Panc1 (cell line): ENCODE data around the gene P2RX1. TPM values are rescaled to one million over a fixed set of nuclear protein-coding genes. Genes with fewer than 3 reads are reported as not detected.

Experiments
- ATAC-seq: fragments of 200-7000 bp; cut with Tn5 transposase; 2 replicates; pipeline ENCODE4 v1.9.1; 2020; ENCODE audit warnings: mild to moderate bottlenecking, moderate library complexity
- BruUV-seq: library from RNA; stranded (reverse); fragments of 400-500 nt; replicated peaks from 2 replicates; lab custom pipeline; 2021; lab: Mats Ljungman, UMichigan
- CTCF ChIA-PET: fragments of 300-600 bp; sonication (Branson Sonifier 250); formaldehyde crosslinking; loops from one replicate; lab custom pipeline; 2022; ENCODE audit warnings: antibody characterized with exemption; lab: Charles Lee
- POLR2A ChIA-PET: fragments of 300-600 bp; sonication (Branson Sonifier 250); formaldehyde crosslinking; loops from one replicate; lab custom pipeline; 2022; ENCODE audit warnings: antibody characterized with exemption; lab: Charles Lee
- DNase-seq: peaks from one replicate; pipeline ENCODE4 v3.0.0-alpha.2; 2010; ENCODE audit warnings: low read depth, low spot score
- H3K27ac ChIP-seq: 2 replicates; pipeline ENCODE4 v1.5.1; 2011; ENCODE audit warnings: mild to moderate bottlenecking, low read length, inconsistent platforms
- H3K27me3 ChIP-seq: fragments of 200-500 bp; sonication (Bioruptor generic); 2 replicates; pipeline ENCODE4 v1.6.0; 2014; ENCODE audit warnings: low read length, inconsistent platforms; ENCODE audit not compliant: control insufficient read depth, insufficient read depth
- H3K36me3 ChIP-seq: fragments of 200-500 bp; sonication (Bioruptor generic); 2 replicates; pipeline ENCODE4 v1.5.1; 2014; ENCODE audit warnings: inconsistent platforms, mild to moderate bottlenecking, low read length, moderate library complexity; ENCODE audit not compliant: control insufficient read depth, insufficient read depth
- H3K4me1 ChIP-seq: 2 replicates; pipeline ENCODE4 v1.5.1; 2011; ENCODE audit warnings: inconsistent platforms, mild to moderate bottlenecking, low read length, moderate library complexity; ENCODE audit not compliant: control insufficient read depth, insufficient read depth
- H3K4me3 ChIP-seq, 2 experiments: 2 replicates each; pipeline ENCODE4 v1.5.1; 2011 to 2012; ENCODE audit warnings: low read depth in 2 of 2, low read length in 2 of 2, mild to moderate bottlenecking in 2 of 2, inconsistent platforms in 1 of 2, moderate library complexity in 1 of 2
- H3K9me3 ChIP-seq: fragments of 200-500 bp; sonication (Bioruptor generic); 2 replicates; pipeline ENCODE4 v1.5.1; 2014; ENCODE audit warnings: low read depth, mild to moderate bottlenecking, inconsistent platforms, low read length, moderate library complexity; ENCODE audit not compliant: control insufficient read depth, insufficient read depth
- CTCF ChIP-seq: fragments of 450-650 bp; IDR thresholded peaks from 2 replicates; pipeline ENCODE4 v1.5.1; 2017; ENCODE audit warnings: mild to moderate bottlenecking
- POLR2AphosphoS5 ChIP-seq: IDR thresholded peaks from 2 replicates; pipeline ENCODE4 v1.6.1; 2012; ENCODE audit warnings: mild to moderate bottlenecking, low read depth, low read length, moderate library complexity
- REST ChIP-seq, 2 experiments: IDR thresholded peaks; 2 replicates each; pipeline ENCODE4 v1.6.1; 2011 to 2012; ENCODE audit warnings: low read depth in 2 of 2, control low read depth in 1 of 2, low read length in 1 of 2, mild to moderate bottlenecking in 1 of 2, moderate library complexity in 1 of 2; ENCODE audit not compliant: insufficient read depth in 1 of 2
- SIN3A ChIP-seq: IDR thresholded peaks from 2 replicates; pipeline ENCODE4 v1.6.1; 2012; ENCODE audit warnings: low read depth, mild to moderate bottlenecking, low read length, moderate library complexity, borderline replicate concordance; ENCODE audit not compliant: insufficient read depth
- TCF7L2 ChIP-seq: IDR thresholded peaks from 2 replicates; pipeline ENCODE4 v1.6.1; 2011; ENCODE audit warnings: mild to moderate bottlenecking, low read depth, low read length, inconsistent platforms
- in situ Hi-C: cut with HindIII; loops from 2 replicates; pipeline ENCODE4 v1.10.0; 2016; ENCODE audit warnings: low sequenced_read_pairs, low pct_unique_long_range_greater_than_20kb
- intact Hi-C: fragments of 100-400 bp; cut with micrococcal nuclease; formaldehyde crosslinking; loops from one replicate; pipeline ENCODE4 v1.10.0; 2022; ENCODE audit not compliant: unreplicated experiment
- total RNA-seq: library from RNA; stranded (reverse); gene quantifications from one replicate; pipeline ENCODE4 v1.2.1, GENCODE V29; 2021; ENCODE audit not compliant: unreplicated experiment

Gene P2RX1
- total RNA-seq, 1 experiment from 2014 or later, result not detected

- in situ Hi-C loops, result no loop called here
Observed at GRCh38 chr17:3928406-3928805, 12.1 kb upstream of the P2RX1 start.

GRCh38 chr17:3927628-3928340 is 11.5 kb upstream of the P2RX1 start:
- no peak for TF ChIP-seq POLR2AphosphoS5
- H3K4me3 ChIP-seq, result no peak overlapping the region
- ATAC-seq (no peak), DNase-seq (no peak)
- POLR2A ChIA-PET, result no interaction called here
- no peaks in the 10 kb centered on the region for H3K36me3 ChIP-seq
- in situ Hi-C loops (no loop called here), intact Hi-C loops (no loop called here)
- H3K27ac ChIP-seq, result no peak overlapping the region
- H3K9me3 ChIP-seq, result no peaks in the 10 kb centered on the region
- CTCF ChIA-PET, result no interaction called here
- BruUV-seq, result no TSS peak
- H3K4me1 ChIP-seq, result no peaks in the 10 kb centered on the region
- H3K27me3 ChIP-seq, result no peaks in the 10 kb centered on the region

More at GRCh38 chr17:3928406-3928805, 12.1 kb upstream of the P2RX1 start:
- H3K4me3 ChIP-seq, result no peak overlapping the region
- POLR2A ChIA-PET, result no interaction called here
- TF ChIP-seq SIN3A (no peak), REST (IDR thresholded peaks at IDR 0.05; ENCODE audit: insufficient read depth in 1 of 2, low read depth in 2 of 2, low read length in 1 of 2) (no peak), POLR2AphosphoS5 (no peak), TCF7L2 (no peak), CTCF (no peak)
- no peak overlapping the region for H3K27ac ChIP-seq
- no peaks in the 10 kb centered on the region for H3K9me3 ChIP-seq
- no peaks in the 10 kb centered on the region for H3K36me3 ChIP-seq
- intact Hi-C loops, result no loop called here
- CTCF ChIA-PET, result no interaction called here
- ATAC-seq (no peak), DNase-seq (no peak)
- BruUV-seq, result no TSS peak
- no peaks in the 10 kb centered on the region for H3K4me1 ChIP-seq
- no peaks in the 10 kb centered on the region for H3K27me3 ChIP-seq
